SK-N-SH (cell line): Measurements from ENCODE around the gene FAAP20. TPM values are rescaled to one million over a fixed set of nuclear protein-coding genes. Genes with fewer than 3 reads are reported as not detected.
"Not testable (repeated sequence)": the region's sequence is repeated elsewhere in the genome, so short reads cannot be mapped to it uniquely, and the experiment has no call there.

Source experiments
- CTCF ChIA-PET: fragments of 300-600, 350-600 bp; formaldehyde crosslinking; extraction: SDS; loops from one replicate; lab custom pipeline; 2021; lab: Yijun Ruan, JAX
- POLR2A ChIA-PET: fragments of 350-600 bp; sonication (Branson Sonifier 250); formaldehyde crosslinking; extraction: SDS; loops from one replicate; lab custom pipeline; 2020; ENCODE audit warnings: antibody characterized with exemption, inconsistent platforms; lab: Yijun Ruan, JAX
- DNase-seq: peaks from one replicate; pipeline ENCODE4 v3.0.0; 2012
- H2AFZ ChIP-seq: fragments of 200-600 bp; sonication (generic); 2 replicates; pipeline ENCODE4 v1.8.1; 2016; ENCODE audit warnings: antibody characterized with exemption, mild to moderate bottlenecking, low read depth
- H3F3A ChIP-seq: fragments of 200-600 bp; sonication (generic); replicated peaks from 2 replicates; pipeline ENCODE3; 2016; ENCODE audit warnings: antibody characterized with exemption, mild to moderate bottlenecking; ENCODE audit not compliant: insufficient read depth
- H3K27ac ChIP-seq, 2 experiments: fragments of 200-500 bp in 1 of 2; fragments of 200-600 bp in 1 of 2; sonication (Bioruptor generic) in 1 of 2; sonication (generic), shearing (Covaris generic) in 1 of 2; 2 replicates each; pipeline versions ENCODE4 v1.5.1 to v1.6.1; 2014 to 2016; ENCODE audit warnings: low read depth in 2 of 2, inconsistent platforms in 1 of 2, low read length in 1 of 2, mild to moderate bottlenecking in 1 of 2, mixed read lengths in 1 of 2
- H3K27me3 ChIP-seq: fragments of 200-600 bp; sonication (generic), shearing (Covaris generic); 2 replicates; pipeline ENCODE4 v1.6.1; 2016; ENCODE audit warnings: mixed run types; ENCODE audit not compliant: insufficient read depth
- H3K36me3 ChIP-seq, 2 experiments: fragments of 200-500 bp in 1 of 2; fragments of 200-600 bp in 1 of 2; sonication (Bioruptor generic) in 1 of 2; sonication (generic) in 1 of 2; replicated peaks in 1 of 2; 2 replicates each; pipeline versions ENCODE3 to v1.5.1; 2014 to 2016; ENCODE audit warnings: low read length in 1 of 2, mild to moderate bottlenecking in 1 of 2; ENCODE audit not compliant: insufficient read depth in 2 of 2, control insufficient read depth in 1 of 2
- H3K4me1 ChIP-seq, 2 experiments: fragments of 200-500 bp in 1 of 2; fragments of 200-600 bp in 1 of 2; sonication (Bioruptor generic) in 1 of 2; sonication (generic), shearing (Covaris generic) in 1 of 2; 2 replicates each; pipeline versions ENCODE4 v1.5.1 to v1.6.1; 2014 to 2016; ENCODE audit warnings: low read depth in 1 of 2, low read length in 1 of 2, mixed run types in 1 of 2; ENCODE audit not compliant: insufficient read depth in 2 of 2, control insufficient read depth in 1 of 2
- H3K4me2 ChIP-seq: fragments of 200-600 bp; sonication (generic), shearing (Covaris generic); 2 replicates; pipeline ENCODE4 v1.6.1; 2017; ENCODE audit warnings: mixed run types
- H3K4me3 ChIP-seq, 2 experiments: fragments of 200-500 bp in 1 of 2; fragments of 200-600 bp in 1 of 2; sonication (Bioruptor generic) in 1 of 2; sonication (generic), shearing (Covaris generic) in 1 of 2; 2 replicates each; pipeline versions ENCODE4 v1.5.1 to v1.8.1; 2014 to 2016; ENCODE audit warnings: low read depth in 2 of 2, inconsistent platforms in 1 of 2, low read length in 1 of 2, mild to moderate bottlenecking in 1 of 2, mixed read lengths in 1 of 2, moderate library complexity in 1 of 2
- H3K79me2 ChIP-seq: fragments of 200-600 bp; sonication (generic); 2 replicates; pipeline ENCODE4 v1.8.1; 2017; ENCODE audit warnings: mild to moderate bottlenecking; ENCODE audit not compliant: insufficient read depth
- H3K9ac ChIP-seq: fragments of 200-600 bp; sonication (generic); 2 replicates; pipeline ENCODE4 v1.6.1; 2017; ENCODE audit warnings: mixed run types
- H3K9me2 ChIP-seq: fragments of 200-600 bp; sonication (generic); 2 replicates; pipeline ENCODE4 v1.6.1; 2017; ENCODE audit warnings: mixed run types
- H3K9me3 ChIP-seq: fragments of 200-600 bp; sonication (generic); 2 replicates; pipeline ENCODE4 v1.6.1; 2017; ENCODE audit warnings: mixed run types, mild to moderate bottlenecking, moderate library complexity
- H4K20me1 ChIP-seq: fragments of 200-600 bp; sonication (generic); 2 replicates; pipeline ENCODE4 v1.6.1; 2017; ENCODE audit warnings: mild to moderate bottlenecking, mixed run types; ENCODE audit not compliant: insufficient read depth
- EZH2phosphoT487 ChIP-seq: fragments of 200-600 bp; sonication (generic); IDR thresholded peaks from 2 replicates; pipeline ENCODE4 v1.6.1; 2017; ENCODE audit warnings: low read depth, mixed run types, mild to moderate bottlenecking, antibody characterized with exemption, moderate library complexity, borderline replicate concordance
- FOSL2 ChIP-seq: IDR thresholded peaks from 2 replicates; pipeline ENCODE4 v1.4.0; 2012; ENCODE audit warnings: low read depth, mild to moderate bottlenecking, moderate library complexity, borderline replicate concordance
- FOXJ3 ChIP-seq: sonication (generic); formaldehyde crosslinking; IDR thresholded peaks from 2 replicates; pipeline ENCODE4 v1.5.1; 2020; ENCODE audit warnings: mild to moderate bottlenecking, missing genetic modification reagents
- GABPA ChIP-seq: IDR thresholded peaks from 2 replicates; pipeline ENCODE4 v1.4.0; 2012; ENCODE audit warnings: low read depth, mild to moderate bottlenecking
- JUND ChIP-seq: IDR thresholded peaks from 2 replicates; pipeline ENCODE4 v1.4.0; 2012
- RCOR1 ChIP-seq: fragments of 150-350 bp; IDR thresholded peaks from 2 replicates; pipeline ENCODE4 v1.6.1; 2017; ENCODE audit warnings: antibody characterized with exemption, low read length
- RFX5 ChIP-seq: IDR thresholded peaks from 2 replicates; pipeline ENCODE4 v1.6.1; 2012; ENCODE audit warnings: mild to moderate bottlenecking, improper control_type of control experiment, low read length
- RXRA ChIP-seq: IDR thresholded peaks from 2 replicates; pipeline ENCODE4 v1.4.0; 2012; ENCODE audit warnings: low read depth, mild to moderate bottlenecking, borderline replicate concordance
- TCF12 ChIP-seq: IDR thresholded peaks from 2 replicates; pipeline ENCODE4 v1.4.0; 2012
- TEAD4 ChIP-seq: IDR thresholded peaks from 2 replicates; pipeline ENCODE4 v1.4.0; 2012; ENCODE audit warnings: mild to moderate bottlenecking, borderline replicate concordance; ENCODE audit not compliant: insufficient read depth
- USF1 ChIP-seq: IDR thresholded peaks from 2 replicates; pipeline ENCODE4 v1.4.0; 2012; ENCODE audit warnings: low read depth, borderline replicate concordance
- YY1 ChIP-seq: IDR thresholded peaks from 2 replicates; pipeline ENCODE4 v1.4.0; 2012; ENCODE audit warnings: low read depth, mild to moderate bottlenecking
- WGBS: methylation state at CpG from one replicate; pipeline ENCODE4 v1.1.6; 2017; ENCODE audit warnings: low lambda C conversion rate; 5-methylcytosine and 5-hydroxymethylcytosine counted together
- polyA plus RNA-seq, 3 experiments: library from polyadenylated mRNA; depleted of rRNA; stranded (reverse); fragments of >200 nt; gene quantifications; 2 replicates each; pipeline ENCODE4 v1.2.3, GENCODE V29; 2012
- TF ChIP-seq, protein P1 (sequence below): IDR thresholded peaks from 2 replicates; pipeline ENCODE4 v1.4.0; 2012; ENCODE audit warnings: low read depth
- TF ChIP-seq, protein P2 (sequence below): IDR thresholded peaks from 2 replicates; pipeline ENCODE4 v1.4.0; 2012; ENCODE audit warnings: low read depth, borderline replicate concordance

FAAP20 gene
- polyA plus RNA-seq, 1 of the 3 experiments (the other 2 are of a cell fraction), result 58.3 TPM

DNA sequence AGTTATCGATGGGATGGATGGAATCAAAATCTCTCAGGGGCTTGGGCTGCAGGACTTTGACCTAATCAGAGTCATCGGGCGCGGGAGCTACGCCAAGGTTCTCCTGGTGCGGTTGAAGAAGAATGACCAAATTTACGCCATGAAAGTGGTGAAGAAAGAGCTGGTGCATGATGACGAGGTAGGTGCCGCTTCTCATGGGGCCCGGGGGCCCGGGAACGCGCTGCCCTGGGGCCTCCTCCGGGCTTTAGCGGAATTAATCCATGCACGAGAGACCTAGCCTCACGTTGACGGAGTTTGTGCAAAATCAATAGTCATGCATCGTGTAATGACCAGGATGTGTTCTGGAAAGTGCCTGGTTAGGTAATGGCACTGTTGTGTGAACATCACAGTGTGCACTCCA, 43.8 kb downstream of the FAAP20 start (continued):
- TF ChIP-seq EZH2phosphoT487, result no peak
- no peak for TF ChIP-seq YY1
- TF ChIP-seq GABPA, result no peak

DNA sequence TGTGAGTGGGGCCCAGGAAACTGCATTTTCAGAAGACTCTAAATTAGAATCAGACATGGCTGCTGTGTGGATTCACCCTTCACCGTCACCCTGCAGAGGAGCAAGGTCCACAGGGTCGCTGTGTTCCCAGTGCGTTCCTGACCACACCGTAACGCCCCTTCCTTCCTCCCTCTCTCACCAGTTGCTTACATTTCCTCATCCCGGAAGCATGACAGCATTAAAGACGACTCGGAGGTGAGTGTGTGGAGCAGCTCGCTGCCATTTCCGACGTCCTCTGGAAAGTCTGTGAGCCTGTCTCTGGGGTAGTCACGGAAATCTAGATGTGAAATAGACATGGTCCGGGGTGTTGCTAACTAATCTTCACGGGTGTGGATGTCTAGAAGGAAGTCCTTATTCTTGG, 45.9 kb downstream of the FAAP20 start:
- 97% methylated on average over 12 of the region's 14 CpGs for WGBS
- Histone ChIP-seq H3K4me2 (no peak overlapping the region), H3K9me2 (no peaks in the 10 kb centered on the region), H3F3A (no peaks in the 10 kb centered on the region), H4K20me1 (no peaks in the 10 kb centered on the region), H3K79me2 (no peaks in the 10 kb centered on the region), H3K9me3 (no peaks in the 10 kb centered on the region), H3K9ac (no peak overlapping the region), H3K4me3 (no peak overlapping the region), H3K36me3 (peaks cover 0 to 8% of the 10 kb centered on the region in 2 experiments), H3K27ac (no peak overlapping the region), H3K27me3 (no peaks in the 10 kb centered on the region), H2AFZ (no peak overlapping the region), H3K4me1 (no peaks in the 10 kb centered on the region)
- no peak for DNase-seq
- CTCF ChIA-PET, result interaction anchor here (3.8 to 4.8 kb wide), 2 partner anchors 8 to 25 kb away, joined by 28 to 33 read pairs; no protein-coding TSS in a partner anchor
- no peak for TF ChIP-seq RXRA
- no peak for TF ChIP-seq USF1
- TF ChIP-seq, protein P1, sequence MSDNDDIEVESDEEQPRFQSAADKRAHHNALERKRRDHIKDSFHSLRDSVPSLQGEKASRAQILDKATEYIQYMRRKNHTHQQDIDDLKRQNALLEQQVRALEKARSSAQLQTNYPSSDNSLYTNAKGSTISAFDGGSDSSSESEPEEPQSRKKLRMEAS, result no peak
- POLR2A ChIA-PET, result no interaction called here

GRCh38 chr1:2147869-2148268, 46.7 kb downstream of the FAAP20 start:
- H3K27me3 ChIP-seq, H3K79me2 ChIP-seq, H3K4me3 ChIP-seq, H3K27ac ChIP-seq, H3K36me3 ChIP-seq, H2AFZ ChIP-seq, DNase-seq, H3K4me2 ChIP-seq, H3K9me3 ChIP-seq, H3F3A ChIP-seq, POLR2A ChIA-PET, H3K4me1 ChIP-seq, H3K9me2 ChIP-seq, H4K20me1 ChIP-seq, H3K9ac ChIP-seq: not testable (repeated sequence)
- CTCF ChIA-PET, result interaction anchor here (10.3 kb wide), 1 partner anchor 26 kb away, joined by 65 read pairs; no protein-coding TSS in a partner anchor
- 92% methylated on average over 5 of the region's 5 CpGs for WGBS

GRCh38 chr1:2146836-2147517, 47.6 kb downstream of the FAAP20 start:
- no peaks in the 10 kb centered on the region for H3K9me3 ChIP-seq
- H3K79me2 ChIP-seq, result no peaks in the 10 kb centered on the region
- H3K27me3 ChIP-seq, result no peaks in the 10 kb centered on the region
- no peak for TF ChIP-seq RCOR1
- no peak for TF ChIP-seq YY1
- TF ChIP-seq, protein P2, sequence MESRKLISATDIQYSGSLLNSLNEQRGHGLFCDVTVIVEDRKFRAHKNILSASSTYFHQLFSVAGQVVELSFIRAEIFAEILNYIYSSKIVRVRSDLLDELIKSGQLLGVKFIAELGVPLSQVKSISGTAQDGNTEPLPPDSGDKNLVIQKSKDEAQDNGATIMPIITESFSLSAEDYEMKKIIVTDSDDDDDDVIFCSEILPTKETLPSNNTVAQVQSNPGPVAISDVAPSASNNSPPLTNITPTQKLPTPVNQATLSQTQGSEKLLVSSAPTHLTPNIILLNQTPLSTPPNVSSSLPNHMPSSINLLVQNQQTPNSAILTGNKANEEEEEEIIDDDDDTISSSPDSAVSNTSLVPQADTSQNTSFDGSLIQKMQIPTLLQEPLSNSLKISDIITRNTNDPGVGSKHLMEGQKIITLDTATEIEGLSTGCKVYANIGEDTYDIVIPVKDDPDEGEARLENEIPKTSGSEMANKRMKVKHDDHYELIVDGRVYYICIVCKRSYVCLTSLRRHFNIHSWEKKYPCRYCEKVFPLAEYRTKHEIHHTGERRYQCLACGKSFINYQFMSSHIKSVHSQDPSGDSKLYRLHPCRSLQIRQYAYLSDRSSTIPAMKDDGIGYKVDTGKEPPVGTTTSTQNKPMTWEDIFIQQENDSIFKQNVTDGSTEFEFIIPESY, result no peak
- no peak for TF ChIP-seq JUND
- no peak for TF ChIP-seq FOXJ3 (CRISPR knock-in tag)
- TF ChIP-seq GABPA, result no peak
- no peak for TF ChIP-seq TEAD4
- TF ChIP-seq FOSL2, result no peak
- TF ChIP-seq TCF12, result no peak
- no peak for TF ChIP-seq USF1
- TF ChIP-seq RFX5, result no peak
- 85% methylated on average over 11 of the region's 11 CpGs for WGBS
- no peaks in the 10 kb centered on the region for H3F3A ChIP-seq
- H3K4me2 ChIP-seq, result no peak overlapping the region
- ChIA-PET POLR2A (no interaction called here), CTCF (interaction anchor here (10.3 kb wide), 1 partner anchor 27 kb away, joined by 65 read pairs; no protein-coding TSS in a partner anchor)
- peaks cover 0 to 8% of the 10 kb centered on the region in 2 experiments for H3K36me3 ChIP-seq
- H3K9me2 ChIP-seq, result no peaks in the 10 kb centered on the region
- no peak for DNase-seq
- no peak overlapping the region for H3K9ac ChIP-seq
- H3K4me3 ChIP-seq, result no peak overlapping the region
- no peak overlapping the region for H3K27ac ChIP-seq
- no peaks in the 10 kb centered on the region for H3K4me1 ChIP-seq
- H4K20me1 ChIP-seq, result no peaks in the 10 kb centered on the region
- no peak overlapping the region for H2AFZ ChIP-seq
